ENCODE results near the gene SDSL.

SDSL gene

GRCh38 chr12:113472191-113473121, 50.3 kb downstream of the SDSL start:
- no peaks in the 10 kb centered on the region for H3K9me3 ChIP-seq (ENCODE audit: low read length)
- H3K36me3 ChIP-seq (ENCODE audit: insufficient read depth, low read length): no peaks in the 10 kb centered on the region
- H3K4me1 ChIP-seq (ENCODE audit: insufficient read depth, low read length): peaks cover 22% of the 10 kb centered on the region
- no peak overlapping the region for H2AFZ ChIP-seq (ENCODE audit: low read depth, low read length)
- H3K27me3 ChIP-seq (ENCODE audit: insufficient read depth, low read length): peaks cover 94% of the 10 kb centered on the region
- peak overlapping the region; percentile 54 for H3K4me3 ChIP-seq (ENCODE audit: low read length)

DNA sequence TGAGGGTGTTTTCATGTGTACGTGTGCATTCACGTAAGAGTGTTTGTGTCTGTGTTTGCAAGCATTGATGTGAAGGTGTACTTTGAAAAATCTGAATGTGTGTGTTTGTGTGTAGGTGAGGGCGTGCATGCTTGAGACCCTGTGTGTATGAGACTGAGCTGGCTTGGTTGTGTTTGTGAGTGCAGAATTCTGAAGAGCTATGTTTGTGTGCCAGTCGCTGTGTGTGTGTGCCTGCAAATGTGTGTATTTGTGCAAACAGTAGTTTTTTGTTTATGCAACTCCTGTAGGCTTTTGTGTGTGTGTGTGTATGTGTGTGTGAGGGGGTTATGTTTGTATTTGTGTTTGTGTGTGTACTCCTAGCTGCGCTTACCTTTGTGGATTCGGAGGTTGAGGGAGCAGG, 51.2 kb downstream of the SDSL start:
- peaks cover 94% of the 10 kb centered on the region for H3K27me3 ChIP-seq (ENCODE audit: insufficient read depth, low read length)
- no peaks in the 10 kb centered on the region for H3K9me3 ChIP-seq (ENCODE audit: low read length)
- H3K36me3 ChIP-seq (ENCODE audit: insufficient read depth, low read length): no peaks in the 10 kb centered on the region
- peaks cover 18% of the 10 kb centered on the region for H3K4me1 ChIP-seq (ENCODE audit: insufficient read depth, low read length)
- peak overlapping the region; percentile 54 for H3K4me3 ChIP-seq (ENCODE audit: low read length)
- H2AFZ ChIP-seq (ENCODE audit: low read depth, low read length): no peak overlapping the region

- H3K36me3 ChIP-seq (ENCODE audit: insufficient read depth, low read length): no peaks in the 10 kb centered on the region
- peaks cover 94% of the 10 kb centered on the region for H3K27me3 ChIP-seq (ENCODE audit: insufficient read depth, low read length)
- no peaks in the 10 kb centered on the region for H3K9me3 ChIP-seq (ENCODE audit: low read length)
- H2AFZ ChIP-seq (ENCODE audit: low read depth, low read length): no peak overlapping the region
- H3K4me1 ChIP-seq (ENCODE audit: insufficient read depth, low read length): peaks cover 18% of the 10 kb centered on the region
- peak overlapping the region; percentile 54 for H3K4me3 ChIP-seq (ENCODE audit: low read length)
These were observed 51.8 kb downstream of the SDSL start for GRCh38 chr12:113473942-113474341.

DNA sequence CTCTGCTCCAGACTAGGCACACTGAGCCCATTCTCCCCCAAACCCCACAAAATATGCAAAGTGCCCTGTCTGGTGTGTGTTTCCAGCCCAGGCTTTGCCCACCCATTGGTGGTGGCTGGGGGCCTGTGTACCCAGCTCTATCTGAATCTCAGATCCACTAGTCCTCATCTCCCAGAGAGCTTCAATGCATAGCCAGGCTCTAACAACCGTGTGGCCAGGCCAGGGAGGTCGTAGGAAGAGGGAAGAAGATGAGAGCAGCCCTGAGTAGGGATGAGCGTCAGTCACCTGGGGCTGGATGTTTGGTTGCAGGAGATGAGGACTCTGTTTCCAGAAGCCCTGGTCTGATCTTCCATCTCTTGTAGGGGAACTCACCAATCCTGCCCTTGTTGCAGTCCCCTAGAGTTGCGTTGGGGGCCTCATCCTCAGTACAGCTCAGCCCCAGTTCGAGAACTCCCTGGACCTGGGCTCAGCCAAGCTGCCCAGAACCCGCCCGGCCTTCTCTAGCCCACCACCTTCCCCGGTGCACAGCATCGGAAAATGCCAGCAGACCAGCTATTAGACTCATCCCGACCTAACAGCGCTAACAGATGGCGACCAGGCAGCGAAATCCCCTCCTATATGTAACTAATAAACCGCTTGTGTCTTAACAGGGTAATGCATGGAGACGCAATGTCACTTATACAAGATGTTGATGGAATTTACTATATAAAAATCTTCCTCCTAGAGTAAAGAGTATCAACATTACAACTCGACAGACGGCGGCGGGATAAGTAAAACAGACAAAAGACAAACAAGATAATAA, 52.7 kb downstream of the SDSL start:
- H3K27me3 ChIP-seq (ENCODE audit: insufficient read depth, low read length): peaks cover 94% of the 10 kb centered on the region
- H3K4me3 ChIP-seq (ENCODE audit: low read length): peak overlapping the region; percentile 54
- peaks cover 18% of the 10 kb centered on the region for H3K4me1 ChIP-seq (ENCODE audit: insufficient read depth, low read length)
- H3K36me3 ChIP-seq (ENCODE audit: insufficient read depth, low read length): no peaks in the 10 kb centered on the region
- H2AFZ ChIP-seq (ENCODE audit: low read depth, low read length): no peak overlapping the region
- H3K9me3 ChIP-seq (ENCODE audit: low read length): no peaks in the 10 kb centered on the region

GRCh38 chr12:113475451-113476175, 53.4 kb downstream of the SDSL start:
- Histone ChIP-seq H3K4me3 (ENCODE audit: low read length) (peak overlapping the region; percentile 54), H3K9me3 (ENCODE audit: low read length) (no peaks in the 10 kb centered on the region), H3K27me3 (ENCODE audit: insufficient read depth, low read length) (peaks cover 93% of the 10 kb centered on the region), H2AFZ (ENCODE audit: low read depth, low read length) (no peak overlapping the region), H3K4me1 (ENCODE audit: insufficient read depth, low read length) (peaks cover 18% of the 10 kb centered on the region), H3K36me3 (ENCODE audit: insufficient read depth, low read length) (no peaks in the 10 kb centered on the region)

DNA sequence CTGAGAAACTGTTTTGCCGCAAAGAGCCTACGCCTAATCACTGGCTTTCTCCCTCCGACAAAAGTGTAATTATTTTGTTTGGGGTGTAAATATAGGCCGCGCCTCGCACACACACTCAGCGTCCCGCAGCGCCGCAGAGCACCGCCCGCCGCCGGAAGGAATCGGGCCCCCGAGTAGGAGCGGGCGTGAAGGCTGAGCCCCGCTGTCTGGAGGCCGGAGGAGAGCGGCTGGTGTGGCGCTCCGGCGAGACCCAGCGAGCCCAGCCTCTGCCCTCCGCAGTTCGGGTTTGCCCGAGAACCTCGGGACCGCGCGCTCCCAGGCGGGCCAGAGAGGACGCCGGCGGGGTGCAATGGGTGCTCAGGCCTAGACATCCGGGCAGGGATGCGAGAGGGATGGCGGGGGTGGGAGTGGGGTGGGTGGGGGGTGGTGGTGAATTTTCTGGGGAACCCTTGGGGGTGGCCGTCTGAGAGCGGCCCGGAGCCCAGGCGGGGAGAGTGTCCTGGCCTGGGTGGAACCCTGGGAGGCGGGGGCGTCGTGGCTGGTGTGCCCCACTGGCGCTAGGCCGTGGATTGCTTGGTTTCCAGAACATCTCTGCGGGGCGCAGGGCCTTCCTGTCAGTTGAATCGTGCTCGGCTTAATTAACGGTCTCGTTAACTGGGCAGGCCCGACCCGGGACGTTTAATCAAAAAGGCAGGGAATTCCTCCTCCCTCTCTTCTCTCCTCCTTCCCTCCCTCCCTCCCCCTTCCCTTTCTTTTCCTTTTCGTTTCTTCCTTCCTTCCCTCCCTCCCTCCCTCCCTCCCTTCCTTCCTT, 54.2 kb downstream of the SDSL start:
- Histone ChIP-seq H3K4me1 (ENCODE audit: insufficient read depth, low read length) (peaks cover 11% of the 10 kb centered on the region), H3K9me3 (ENCODE audit: low read length) (no peaks in the 10 kb centered on the region), H2AFZ (ENCODE audit: low read depth, low read length) (no peak overlapping the region), H3K4me3 (ENCODE audit: low read length) (no peak overlapping the region), H3K27me3 (ENCODE audit: insufficient read depth, low read length) (peaks cover 89% of the 10 kb centered on the region), H3K36me3 (ENCODE audit: insufficient read depth, low read length) (no peaks in the 10 kb centered on the region)

DNA sequence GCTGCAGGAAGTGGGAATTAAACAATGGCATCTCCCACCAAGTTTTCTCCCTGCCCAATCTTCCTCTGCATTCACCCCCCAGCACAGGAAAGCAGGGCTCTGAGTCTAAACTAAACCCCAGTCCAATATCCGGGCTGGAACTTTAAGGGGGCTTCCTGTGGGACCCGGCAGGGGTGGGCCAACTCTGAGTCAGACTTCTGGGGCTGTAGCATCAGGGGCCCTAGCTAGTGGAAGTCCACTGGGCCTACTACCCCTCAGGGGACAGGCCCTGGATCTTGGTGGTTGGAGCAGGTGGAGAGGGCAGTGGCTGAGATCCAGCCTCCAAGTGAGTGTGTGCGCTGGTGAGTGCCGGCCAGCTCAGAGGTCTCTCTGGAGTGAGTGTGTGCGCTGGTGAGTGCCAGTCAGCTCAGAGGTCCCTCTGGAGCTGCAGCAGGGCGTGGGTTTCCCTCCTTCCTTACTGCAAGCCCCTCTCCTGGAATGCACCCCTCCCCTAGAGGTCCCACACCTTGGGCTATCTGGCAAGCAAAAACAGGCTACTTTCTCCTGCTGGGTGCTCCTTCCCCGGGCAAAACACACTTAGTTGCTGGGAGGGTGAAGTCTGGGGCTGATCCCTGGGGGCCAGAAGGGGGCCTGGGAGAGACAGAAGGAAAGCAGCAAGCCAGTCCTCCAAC, 55.1 kb downstream of the SDSL start:
- H3K27me3 ChIP-seq (ENCODE audit: insufficient read depth, low read length): peaks cover 84% of the 10 kb centered on the region

GRCh38 chr12:113477842-113478215, 55.6 kb downstream of the SDSL start:
- no peak overlapping the region for H3K4me3 ChIP-seq (ENCODE audit: low read length)
- H3K9me3 ChIP-seq (ENCODE audit: low read length): no peaks in the 10 kb centered on the region
- H2AFZ ChIP-seq (ENCODE audit: low read depth, low read length): no peak overlapping the region
- no peaks in the 10 kb centered on the region for H3K36me3 ChIP-seq (ENCODE audit: insufficient read depth, low read length)
- H3K27me3 ChIP-seq (ENCODE audit: insufficient read depth, low read length): peaks cover 81% of the 10 kb centered on the region
- H3K4me1 ChIP-seq (ENCODE audit: insufficient read depth, low read length): peaks cover 5% of the 10 kb centered on the region

More for the DNA sequence above, 55.1 kb downstream of the SDSL start:
- Histone ChIP-seq H3K4me1 (ENCODE audit: insufficient read depth, low read length) (peaks cover 10% of the 10 kb centered on the region), H3K9me3 (ENCODE audit: low read length) (no peaks in the 10 kb centered on the region), H3K36me3 (ENCODE audit: insufficient read depth, low read length) (no peaks in the 10 kb centered on the region), H3K4me3 (ENCODE audit: low read length) (no peak overlapping the region), H2AFZ (ENCODE audit: low read depth, low read length) (no peak overlapping the region)

DNA sequence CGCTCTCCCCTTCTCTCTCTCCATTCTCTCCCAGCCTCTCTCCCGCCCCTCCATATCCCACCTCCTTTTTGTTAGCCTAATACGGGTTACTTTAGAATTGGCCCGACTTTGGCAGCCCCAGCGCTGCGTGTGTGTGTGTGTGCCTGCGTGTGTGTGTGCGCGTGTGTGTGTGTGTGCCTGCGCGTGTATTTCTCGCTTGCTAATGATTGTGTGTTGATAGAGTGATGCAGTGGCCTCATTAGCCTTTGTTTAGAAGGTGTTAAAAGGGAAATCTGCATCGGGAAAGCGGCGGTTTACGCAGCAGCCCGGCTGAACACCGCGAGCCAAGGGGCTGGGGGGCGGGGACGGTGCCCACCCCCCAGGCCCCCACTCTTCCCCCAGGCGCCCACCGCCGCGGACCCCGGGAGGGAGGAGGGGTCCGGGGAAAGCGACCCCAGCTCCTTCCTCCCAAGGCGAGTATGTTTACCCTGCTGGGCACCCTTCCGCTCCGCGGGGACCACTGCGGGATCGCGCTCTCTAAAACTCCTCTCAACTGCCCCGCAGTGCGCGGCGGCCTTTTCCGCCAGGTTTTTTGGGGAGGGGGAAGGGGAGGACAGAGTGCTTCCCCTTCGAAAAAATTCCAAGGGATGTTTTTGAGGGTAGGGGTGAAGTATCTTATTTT, 56.3 kb downstream of the SDSL start:
- no peaks in the 10 kb centered on the region for H3K9me3 ChIP-seq (ENCODE audit: low read length)

DNA sequence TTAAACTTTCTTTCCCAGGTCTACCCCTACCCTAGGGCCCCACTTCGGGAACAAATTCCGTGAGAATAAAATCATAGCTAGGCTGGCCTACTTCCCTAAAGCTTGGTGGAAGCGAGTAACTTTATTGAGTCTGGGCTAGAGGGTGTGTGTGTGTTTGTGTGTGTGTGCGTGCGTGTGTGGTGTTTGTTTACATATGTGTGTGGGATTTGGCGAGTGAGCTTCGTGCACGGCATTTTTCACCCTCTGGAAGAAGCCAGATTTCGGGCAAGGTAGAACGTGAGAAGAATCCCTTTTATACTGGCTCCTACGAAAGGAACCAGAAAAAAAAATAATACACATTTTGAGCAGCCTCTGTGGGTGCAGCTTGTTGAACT, 57.0 kb downstream of the SDSL start:
- Histone ChIP-seq H3K4me1 (ENCODE audit: insufficient read depth, low read length) (peaks cover 4% of the 10 kb centered on the region), H3K4me3 (ENCODE audit: low read length) (no peak overlapping the region)

More for the DNA sequence above, 56.3 kb downstream of the SDSL start:
- Histone ChIP-seq H2AFZ (ENCODE audit: low read depth, low read length) (no peak overlapping the region), H3K27me3 (ENCODE audit: insufficient read depth, low read length) (peaks cover 81% of the 10 kb centered on the region), H3K4me3 (ENCODE audit: low read length) (no peak overlapping the region), H3K36me3 (ENCODE audit: insufficient read depth, low read length) (no peaks in the 10 kb centered on the region), H3K4me1 (ENCODE audit: insufficient read depth, low read length) (peaks cover 4% of the 10 kb centered on the region)

DNA sequence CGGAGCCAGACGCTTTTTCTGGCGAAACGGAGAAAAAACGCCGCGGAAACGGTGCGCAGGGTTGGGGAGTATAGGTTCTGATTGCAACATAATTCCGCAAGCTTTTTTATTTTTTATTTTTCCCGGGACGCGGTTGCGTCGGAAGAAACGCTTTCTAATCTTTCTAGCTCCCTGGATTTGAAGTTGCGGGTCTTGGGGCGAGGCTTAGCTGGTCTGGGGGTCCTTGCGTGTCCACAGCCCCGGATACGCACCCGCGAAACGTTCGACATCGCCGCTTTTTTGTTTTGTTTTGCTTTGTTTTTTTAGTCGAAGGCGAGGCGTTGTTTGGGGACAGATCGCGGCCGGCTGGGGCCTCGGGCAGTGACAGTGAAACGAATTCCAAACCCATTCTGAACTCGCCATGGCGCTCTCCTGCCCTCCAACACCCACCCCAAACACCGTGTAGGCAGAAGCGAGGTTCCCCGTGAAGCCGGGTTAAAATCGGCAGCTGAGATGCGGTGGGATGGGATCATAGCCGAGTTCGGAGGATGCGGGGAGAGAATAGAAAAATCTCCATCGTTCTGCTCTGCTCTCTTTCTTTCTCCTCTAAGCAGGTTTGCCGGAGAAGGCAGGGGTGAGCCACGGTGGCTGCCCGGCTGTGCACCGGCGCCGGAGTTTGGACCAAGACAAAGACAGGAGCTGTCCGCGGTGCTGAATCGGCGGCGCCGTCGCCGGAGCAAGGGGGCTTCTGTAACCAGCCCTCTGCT, 57.6 kb downstream of the SDSL start:
- Histone ChIP-seq H3K9me3 (ENCODE audit: low read length) (no peaks in the 10 kb centered on the region), H3K27me3 (ENCODE audit: insufficient read depth, low read length) (peaks cover 79% of the 10 kb centered on the region), H3K4me1 (ENCODE audit: insufficient read depth, low read length) (peaks cover 4% of the 10 kb centered on the region), H2AFZ (ENCODE audit: low read depth, low read length) (no peak overlapping the region), H3K4me3 (ENCODE audit: low read length) (no peak overlapping the region), H3K36me3 (ENCODE audit: insufficient read depth, low read length) (no peaks in the 10 kb centered on the region)

More for the DNA sequence above, 57.0 kb downstream of the SDSL start:
- no peaks in the 10 kb centered on the region for H3K9me3 ChIP-seq (ENCODE audit: low read length)
- H3K36me3 ChIP-seq (ENCODE audit: insufficient read depth, low read length): no peaks in the 10 kb centered on the region
- H3K27me3 ChIP-seq (ENCODE audit: insufficient read depth, low read length): peaks cover 81% of the 10 kb centered on the region
- no peak overlapping the region for H2AFZ ChIP-seq (ENCODE audit: low read depth, low read length)
